Ascending aorta (tissue), 2 donors: ENCODE results near the gene PIPOX. TPM values are rescaled to one million over a fixed set of nuclear protein-coding genes. Genes with fewer than 3 reads are reported as not detected.

Experiments used
- DNase-seq, 2 donors: peaks; one replicate each; pipeline ENCODE4 v3.0.0-alpha.2; 2019; ENCODE audit warnings: low spot score in 2 of 2
- H3K27ac ChIP-seq, 2 donors: fragments of 200-600 bp; sonication (generic); one replicate each; pipeline ENCODE4 v1.5.1; 2016 to 2017; ENCODE audit warnings: mild to moderate bottlenecking in 1 of 2
- H3K27me3 ChIP-seq: fragments of 200-600 bp; sonication (generic); one replicate; pipeline ENCODE4 v1.5.1; 2017
- H3K36me3 ChIP-seq, 2 donors: fragments of 200-600 bp; sonication (generic); one replicate each; pipeline ENCODE4 v1.5.1; 2016
- H3K4me1 ChIP-seq, 2 donors: fragments of 200-600 bp; sonication (generic); one replicate each; pipeline ENCODE4 v1.5.1; 2016 to 2017; ENCODE audit warnings: mild to moderate bottlenecking in 1 of 2
- H3K4me3 ChIP-seq, 2 donors: fragments of 200-600 bp; sonication (generic); one replicate each; pipeline ENCODE4 v1.5.1; 2016 to 2017; ENCODE audit warnings: mild to moderate bottlenecking in 1 of 2
- H3K9me3 ChIP-seq, 2 donors: fragments of 200-600 bp; sonication (generic); one replicate each; pipeline ENCODE4 v1.5.1; 2016
- CTCF ChIP-seq, 3 experiments: fragments of 200-600 bp in 2 of 3; fragments of 450-650 bp in 1 of 3; sonication (generic) in 2 of 3; IDR thresholded peaks; one replicate each; pipeline ENCODE4 v1.5.1; 2016 to 2019; ENCODE audit warnings: antibody characterized with exemption in 3 of 3, mild to moderate bottlenecking in 1 of 3, moderate library complexity in 1 of 3
- intact Hi-C: fragments of 100-400 bp; cut with DNase I; formaldehyde crosslinking; loops from one replicate; pipeline ENCODE4 v1.15.1; 2023
- total RNA-seq: library from RNA; depleted of rRNA; stranded (reverse); fragments of >200 nt; gene quantifications from one replicate; pipeline ENCODE4 v1.1.0, GENCODE V29; 2016

PIPOX gene
- total RNA-seq, 1 donor from 2014 or later: not detected

GRCh38 chr17:29021226-29021625 lies 21.7 kb upstream of the PIPOX start:
- no peaks in the 10 kb centered on the region for H3K27me3 ChIP-seq

GRCh38 chr17:29022074-29022473 lies 20.9 kb upstream of the PIPOX start:
- intact Hi-C loops: no loop called here
- Histone ChIP-seq H3K36me3 (no peaks in the 10 kb centered on the region), H3K9me3 (no peaks in the 10 kb centered on the region), H3K4me1 (no peaks in the 10 kb centered on the region), H3K27ac (no peak overlapping the region), H3K4me3 (no peak overlapping the region), H3K27me3 (no peaks in the 10 kb centered on the region)
- no peak for DNase-seq
- no peak for TF ChIP-seq CTCF (IDR thresholded peaks at IDR 0.05)

More at GRCh38 chr17:29021226-29021625, 21.7 kb upstream of the PIPOX start:
- no peaks in the 10 kb centered on the region for H3K36me3 ChIP-seq
- no peaks in the 10 kb centered on the region for H3K9me3 ChIP-seq
- intact Hi-C loops: no loop called here
- TF ChIP-seq CTCF (IDR thresholded peaks at IDR 0.05): no peak
- DNase-seq: no peak
- H3K27ac ChIP-seq: no peak overlapping the region
- H3K4me1 ChIP-seq: no peaks in the 10 kb centered on the region
- H3K4me3 ChIP-seq: no peak overlapping the region

GRCh38 chr17:29024316-29024952 lies 18.5 kb upstream of the PIPOX start:
- H3K27ac ChIP-seq: no peak overlapping the region
- no peak overlapping the region for H3K4me3 ChIP-seq
- H3K4me1 ChIP-seq: no peaks in the 10 kb centered on the region
- DNase-seq: no peak
- no peak for TF ChIP-seq CTCF (IDR thresholded peaks at IDR 0.05)
- intact Hi-C loops: no loop called here
- no peaks in the 10 kb centered on the region for H3K27me3 ChIP-seq
- no peaks in the 10 kb centered on the region for H3K9me3 ChIP-seq
- no peaks in the 10 kb centered on the region for H3K36me3 ChIP-seq

- Histone ChIP-seq H3K4me1 (no peaks in the 10 kb centered on the region), H3K9me3 (peaks cover 0 to 10% of the 10 kb centered on the region in 2 donors), H3K27ac (no peak overlapping the region), H3K36me3 (no peaks in the 10 kb centered on the region), H3K27me3 (no peaks in the 10 kb centered on the region), H3K4me3 (no peak overlapping the region)
- intact Hi-C loops: no loop called here
- TF ChIP-seq CTCF (IDR thresholded peaks at IDR 0.05): no peak
- no peak for DNase-seq
Measured at GRCh38 chr17:29031488-29031887, 11.5 kb upstream of the PIPOX start.

GRCh38 chr17:29032013-29032856 lies 10.7 kb upstream of the PIPOX start:
- Histone ChIP-seq H3K9me3 (peaks cover 0 to 10% of the 10 kb centered on the region in 2 donors), H3K36me3 (no peaks in the 10 kb centered on the region), H3K4me3 (no peak overlapping the region), H3K4me1 (no peaks in the 10 kb centered on the region), H3K27me3 (no peaks in the 10 kb centered on the region), H3K27ac (no peak overlapping the region)
- no peak for TF ChIP-seq CTCF (IDR thresholded peaks at IDR 0.05)
- intact Hi-C loops: no loop called here
- no peak for DNase-seq
